ENCODE results near the gene CDHR3.

CDHR3 gene

GRCh38 chr7:105963038-105963667, at the start of gene CDHR3:
CDHR3 (plus strand) TSS chr7:105963264; CDS start chr7:105963319, 55 bp downstream.
- TF ChIP-seq CTCF (IDR thresholded peaks at IDR 0.05) = no peak
- Histone ChIP-seq H3K36me3 (ENCODE audit: control insufficient read depth, insufficient read depth, low read length) (no peaks in the 10 kb centered on the region), H3K9ac (no peak within 1 kb of the TSS), H3K9me3 (ENCODE audit: control insufficient read depth, low read length) (no peaks in the 10 kb centered on the region), H3K27ac (no peak within 1 kb of the TSS), H3K27me3 (ENCODE audit: control insufficient read depth, insufficient read depth, low read length) (no peaks in the 10 kb centered on the region), H3K4me2 (ENCODE audit: low read length) (no peak within 1 kb of the TSS), H3K79me2 (no peaks in the 10 kb centered on the region), H3K4me1 (no peaks in the 10 kb centered on the region), H3K4me3 (ENCODE audit: low read depth, low read length) (no peak within 1 kb of the TSS), H2AFZ (no peak within 1 kb of the TSS)

GRCh38 chr7:105913947-105914346, 49.1 kb upstream of the CDHR3 start:
- no peak overlapping the region for H3K4me2 ChIP-seq (ENCODE audit: low read length)
- H3K36me3 ChIP-seq (ENCODE audit: control insufficient read depth, insufficient read depth, low read length) = no peaks in the 10 kb centered on the region
- H3K27me3 ChIP-seq (ENCODE audit: control insufficient read depth, insufficient read depth, low read length) = no peaks in the 10 kb centered on the region

GRCh38 chr7:105916603-105917002, 46.5 kb upstream of the CDHR3 start:
- H3K9me3 ChIP-seq (ENCODE audit: control insufficient read depth, low read length) = no peaks in the 10 kb centered on the region
- no peak overlapping the region for H3K27ac ChIP-seq
- no peak for TF ChIP-seq CTCF (IDR thresholded peaks at IDR 0.05)
- H3K36me3 ChIP-seq (ENCODE audit: control insufficient read depth, insufficient read depth, low read length) = no peaks in the 10 kb centered on the region
- H3K4me3 ChIP-seq (ENCODE audit: low read depth, low read length) = no peak overlapping the region
- H2AFZ ChIP-seq = no peak overlapping the region
- H3K27me3 ChIP-seq (ENCODE audit: control insufficient read depth, insufficient read depth, low read length) = no peaks in the 10 kb centered on the region
- no peak overlapping the region for H3K9ac ChIP-seq
- no peaks in the 10 kb centered on the region for H3K4me1 ChIP-seq
- H3K79me2 ChIP-seq = no peaks in the 10 kb centered on the region
- no peak overlapping the region for H3K4me2 ChIP-seq (ENCODE audit: low read length)

More at GRCh38 chr7:105913947-105914346, 49.1 kb upstream of the CDHR3 start:
- Histone ChIP-seq H3K4me1 (no peaks in the 10 kb centered on the region), H3K9ac (no peak overlapping the region), H2AFZ (no peak overlapping the region), H3K4me3 (ENCODE audit: low read depth, low read length) (no peak overlapping the region), H3K9me3 (ENCODE audit: control insufficient read depth, low read length) (no peaks in the 10 kb centered on the region), H3K27ac (no peak overlapping the region), H3K79me2 (no peaks in the 10 kb centered on the region)
- TF ChIP-seq CTCF (IDR thresholded peaks at IDR 0.05) = no peak

- H3K4me1 ChIP-seq = no peaks in the 10 kb centered on the region
- H3K9me3 ChIP-seq (ENCODE audit: control insufficient read depth, low read length) = no peaks in the 10 kb centered on the region
- no peaks in the 10 kb centered on the region for H3K27me3 ChIP-seq (ENCODE audit: control insufficient read depth, insufficient read depth, low read length)
- TF ChIP-seq CTCF (IDR thresholded peaks at IDR 0.05) = no peak
- no peak overlapping the region for H3K4me2 ChIP-seq (ENCODE audit: low read length)
- no peaks in the 10 kb centered on the region for H3K79me2 ChIP-seq
- no peak overlapping the region for H3K27ac ChIP-seq
- H3K36me3 ChIP-seq (ENCODE audit: control insufficient read depth, insufficient read depth, low read length) = no peaks in the 10 kb centered on the region
- H3K4me3 ChIP-seq (ENCODE audit: low read depth, low read length) = no peak overlapping the region
- H3K9ac ChIP-seq = no peak overlapping the region
- H2AFZ ChIP-seq = no peak overlapping the region
These were observed 45.4 kb upstream of the CDHR3 start for GRCh38 chr7:105917659-105918058.

GRCh38 chr7:105920766-105921165, 42.3 kb upstream of the CDHR3 start:
- H3K4me1 ChIP-seq = no peaks in the 10 kb centered on the region
- no peaks in the 10 kb centered on the region for H3K79me2 ChIP-seq
- H3K9ac ChIP-seq = no peak overlapping the region
- H3K27ac ChIP-seq = no peak overlapping the region
- no peaks in the 10 kb centered on the region for H3K36me3 ChIP-seq (ENCODE audit: control insufficient read depth, insufficient read depth, low read length)
- no peak overlapping the region for H3K4me3 ChIP-seq (ENCODE audit: low read depth, low read length)
- no peak for TF ChIP-seq CTCF (IDR thresholded peaks at IDR 0.05)
- no peak overlapping the region for H3K4me2 ChIP-seq (ENCODE audit: low read length)
- no peaks in the 10 kb centered on the region for H3K9me3 ChIP-seq (ENCODE audit: control insufficient read depth, low read length)
- no peaks in the 10 kb centered on the region for H3K27me3 ChIP-seq (ENCODE audit: control insufficient read depth, insufficient read depth, low read length)
- H2AFZ ChIP-seq = no peak overlapping the region

All from parathyroid adenoma (tissue), 2 donors.